GM12865 (cell line): ENCODE measurements around the gene PPARA.
A peak's percentile ranks its signal among the peaks of the same experiment; 100 is the strongest.

Experiments used
- DNase-seq: peaks from one replicate; pipeline ENCODE4 v3.0.0; 2010; ENCODE audit warnings: low read depth
- H3K4me3 ChIP-seq: 2 replicates; pipeline ENCODE4 v1.5.1; 2011; ENCODE audit warnings: mild to moderate bottlenecking, low read depth, low read length, control low read depth
- TF ChIP-seq, protein P1 (sequence below): IDR thresholded peaks from 2 replicates; pipeline ENCODE4 v1.5.1; 2011; ENCODE audit warnings: low read length, control low read depth, low read depth, inconsistent platforms; ENCODE audit not compliant: insufficient read depth; ENCODE audit errors: missing control alignments

The PPARA gene

DNA sequence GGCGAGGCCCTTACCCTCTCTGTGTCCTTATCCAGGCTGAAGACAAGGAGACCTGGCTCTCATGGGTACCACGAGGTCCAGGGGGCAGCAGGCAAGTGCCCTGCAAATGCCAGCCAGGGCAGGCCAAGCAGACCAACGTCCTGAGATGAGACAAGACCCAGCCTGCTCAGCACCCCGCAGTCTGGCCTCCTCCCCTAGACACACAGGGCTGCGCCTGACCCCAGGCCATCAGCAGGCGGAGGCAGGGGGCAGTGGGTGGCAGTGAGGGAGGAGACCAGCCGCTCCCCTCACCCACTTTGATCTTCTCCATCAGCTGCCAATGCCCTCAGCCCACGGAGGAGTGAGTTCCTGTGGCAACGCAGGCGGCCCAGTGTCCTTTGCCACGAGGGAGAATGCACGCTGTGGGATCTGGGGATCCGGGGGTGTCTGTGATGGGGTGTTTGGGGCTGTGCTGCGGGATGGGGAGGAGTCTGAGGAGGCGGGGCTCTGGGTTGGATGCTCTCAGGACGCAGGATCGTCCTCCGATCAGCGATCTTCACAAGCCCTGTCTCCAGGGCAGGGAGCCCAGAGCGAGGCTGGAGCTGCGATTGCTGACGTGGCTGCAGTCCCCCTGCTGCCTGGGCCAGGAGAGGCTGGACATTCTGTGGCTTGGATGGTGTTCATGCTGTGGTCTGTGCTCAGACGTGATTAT lies 30.5 kb upstream of the PPARA start:
- no peak for DNase-seq
- TF ChIP-seq, protein P1, sequence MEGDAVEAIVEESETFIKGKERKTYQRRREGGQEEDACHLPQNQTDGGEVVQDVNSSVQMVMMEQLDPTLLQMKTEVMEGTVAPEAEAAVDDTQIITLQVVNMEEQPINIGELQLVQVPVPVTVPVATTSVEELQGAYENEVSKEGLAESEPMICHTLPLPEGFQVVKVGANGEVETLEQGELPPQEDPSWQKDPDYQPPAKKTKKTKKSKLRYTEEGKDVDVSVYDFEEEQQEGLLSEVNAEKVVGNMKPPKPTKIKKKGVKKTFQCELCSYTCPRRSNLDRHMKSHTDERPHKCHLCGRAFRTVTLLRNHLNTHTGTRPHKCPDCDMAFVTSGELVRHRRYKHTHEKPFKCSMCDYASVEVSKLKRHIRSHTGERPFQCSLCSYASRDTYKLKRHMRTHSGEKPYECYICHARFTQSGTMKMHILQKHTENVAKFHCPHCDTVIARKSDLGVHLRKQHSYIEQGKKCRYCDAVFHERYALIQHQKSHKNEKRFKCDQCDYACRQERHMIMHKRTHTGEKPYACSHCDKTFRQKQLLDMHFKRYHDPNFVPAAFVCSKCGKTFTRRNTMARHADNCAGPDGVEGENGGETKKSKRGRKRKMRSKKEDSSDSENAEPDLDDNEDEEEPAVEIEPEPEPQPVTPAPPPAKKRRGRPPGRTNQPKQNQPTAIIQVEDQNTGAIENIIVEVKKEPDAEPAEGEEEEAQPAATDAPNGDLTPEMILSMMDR: no peak
- no peak overlapping the region for H3K4me3 ChIP-seq

DNA sequence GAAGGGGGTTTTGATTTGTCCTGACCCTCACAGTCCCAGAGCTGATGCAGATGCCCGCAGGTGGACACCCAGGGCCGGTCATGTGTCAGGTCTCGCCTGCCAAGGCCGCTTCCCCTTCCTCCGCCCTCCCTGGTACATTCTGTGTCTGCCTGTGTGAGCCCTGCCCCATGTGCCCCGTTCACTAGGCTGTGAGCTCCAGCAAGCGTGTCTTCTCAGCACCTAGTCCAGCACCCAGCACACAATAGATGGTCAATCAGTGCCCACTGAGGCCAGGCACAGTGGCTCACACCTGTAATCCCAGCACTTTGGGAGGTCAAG lies 29.9 kb upstream of the PPARA start:
- no peak for DNase-seq
- TF ChIP-seq, protein P1: no peak
- no peak overlapping the region for H3K4me3 ChIP-seq

DNA sequence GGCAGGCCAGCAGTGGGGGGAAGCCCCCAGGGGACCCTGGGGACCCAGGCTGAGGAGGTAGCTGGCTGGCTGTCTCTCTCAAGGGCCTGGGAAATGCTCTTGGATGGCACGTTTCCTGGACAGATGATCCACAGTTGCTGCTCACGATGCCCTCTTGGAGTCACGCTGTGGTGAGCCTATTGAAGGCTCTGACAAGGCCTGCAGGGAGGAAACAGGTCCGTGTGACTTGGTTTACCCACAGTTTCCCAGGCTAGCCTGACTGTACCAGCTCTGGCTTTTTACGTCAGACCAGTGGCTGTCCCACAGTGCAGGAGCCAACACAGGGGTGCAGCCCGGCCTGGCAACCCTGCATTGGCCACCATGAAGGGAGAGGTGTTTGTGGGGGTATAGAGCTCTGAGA lies 29.2 kb upstream of the PPARA start:
- no peak overlapping the region for H3K4me3 ChIP-seq
- no peak for DNase-seq

DNA sequence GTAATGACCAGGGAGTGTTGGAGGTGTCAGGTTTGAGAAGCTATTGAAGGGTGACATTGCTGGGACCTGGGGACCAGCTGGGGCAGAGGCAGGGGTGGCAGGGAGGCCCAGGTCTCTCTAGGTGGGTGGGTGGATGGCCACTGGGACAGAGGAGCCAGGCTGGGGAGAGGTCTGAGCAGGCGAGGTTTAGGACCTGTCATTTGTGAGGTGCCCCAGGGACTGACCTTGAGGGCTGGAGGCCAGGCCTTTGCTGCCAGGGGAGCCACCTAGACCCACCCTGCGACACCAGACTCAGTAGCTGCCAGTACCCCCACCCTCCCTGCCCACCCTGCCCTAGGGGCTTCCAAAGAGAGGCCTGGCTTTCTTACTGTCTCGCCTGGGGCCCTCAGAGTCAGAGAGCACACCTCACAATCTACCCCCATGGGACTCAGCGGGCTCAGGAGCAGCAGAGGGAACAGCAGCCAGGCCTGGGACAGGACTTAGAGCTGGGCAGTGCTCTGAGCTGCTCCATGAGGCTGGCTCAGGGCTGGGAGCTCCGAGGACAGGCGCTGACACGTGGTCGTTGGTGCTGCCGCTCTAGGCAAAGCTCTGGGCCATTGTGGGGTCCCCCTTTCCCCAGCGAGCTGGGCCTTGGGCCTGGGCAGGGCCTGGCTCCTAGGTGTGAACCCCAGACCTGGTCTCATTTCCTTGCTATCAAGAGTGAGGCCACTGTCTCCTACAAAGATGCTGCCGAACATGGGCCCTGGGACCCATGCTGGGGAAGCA lies 28.6 kb upstream of the PPARA start:
- H3K4me3 ChIP-seq: no peak overlapping the region
- DNase-seq: no peak
- TF ChIP-seq, protein P1: no peak

More for the DNA sequence above, 29.2 kb upstream of the PPARA start:
- TF ChIP-seq, protein P1: no peak

DNA sequence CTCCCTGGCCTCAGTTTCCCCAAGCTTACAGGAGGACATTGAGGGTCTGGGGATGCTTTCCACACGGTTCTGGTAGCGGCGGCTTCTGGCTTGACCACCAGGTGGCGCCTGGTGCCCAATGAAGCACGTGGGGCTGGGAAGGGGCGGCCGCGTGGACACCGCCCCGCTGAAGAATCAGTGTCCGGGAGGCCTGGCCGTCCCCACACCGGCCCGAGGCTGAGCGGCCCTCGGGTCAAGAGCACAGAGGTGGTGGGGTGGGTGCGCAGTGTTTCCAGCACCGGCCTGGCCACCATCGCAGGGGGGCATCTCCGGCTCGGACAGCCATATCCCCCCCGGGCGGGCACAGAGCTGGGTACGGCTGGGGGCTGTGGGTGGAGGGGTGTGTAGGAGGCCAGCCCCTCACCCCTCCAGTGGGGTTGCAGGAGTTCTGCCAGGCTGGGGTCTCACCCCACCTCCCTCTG lies 27.8 kb upstream of the PPARA start:
- DNase-seq: peak; percentile 74

DNA sequence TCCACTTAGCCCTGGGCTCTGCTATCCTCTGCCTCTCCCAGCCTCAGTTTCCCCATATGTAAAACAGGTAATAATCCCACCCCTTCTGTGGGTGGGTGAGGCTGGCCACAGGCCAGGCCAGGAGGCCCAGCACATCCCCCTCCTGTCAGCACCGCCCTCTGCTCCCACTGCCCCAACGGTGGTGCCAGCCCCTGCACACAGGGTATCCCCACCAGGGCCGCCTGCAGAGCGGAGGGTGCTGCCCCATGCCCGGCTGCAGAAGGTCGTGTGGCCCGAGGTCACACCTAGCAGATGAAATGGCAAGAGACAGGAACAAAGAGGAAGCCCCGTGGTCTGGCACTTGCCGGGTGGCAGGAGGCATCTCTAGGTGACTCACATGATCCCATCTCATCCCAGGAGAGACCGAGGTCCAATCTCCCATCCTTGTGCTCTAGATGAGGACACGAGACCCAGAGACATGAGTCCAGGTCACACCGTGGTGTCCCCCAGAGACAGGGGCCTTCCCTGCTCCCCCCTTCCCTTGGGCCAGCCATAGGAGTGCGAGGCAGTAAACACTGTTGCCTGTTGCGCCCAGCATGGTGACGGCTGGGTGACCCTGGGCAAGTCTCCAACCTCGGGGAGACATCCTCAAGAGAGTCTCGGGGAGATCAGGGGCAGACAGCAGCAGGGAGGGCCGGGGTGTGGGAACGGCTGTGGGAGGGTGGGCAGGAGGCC lies 27.2 kb upstream of the PPARA start:
- no peak for DNase-seq
- TF ChIP-seq, protein P1: no peak
- H3K4me3 ChIP-seq: no peak overlapping the region

More for the DNA sequence above, 27.8 kb upstream of the PPARA start:
- TF ChIP-seq, protein P1: peak; percentile 83
- H3K4me3 ChIP-seq: no peak overlapping the region
